Liver (tissue), 3 donors: Measurements from ENCODE around the gene NUP214.

Source experiments
- EGR1 ChIP-seq, 2 donors: IDR thresholded peaks; 2 replicates each; pipeline ENCODE4 v1.6.1; 2016 to 2018; ENCODE audit warnings: antibody characterized with exemption in 2 of 2, low read depth in 2 of 2
- FOXA1 ChIP-seq: IDR thresholded peaks from 2 replicates; pipeline ENCODE4 v1.6.1; 2016; ENCODE audit warnings: antibody characterized with exemption
- GABPA ChIP-seq, 2 donors: IDR thresholded peaks in 1 of 2; conservative IDR thresholded peaks in 1 of 2; 2 replicates each; pipeline ENCODE4 v1.6.1; 2016; ENCODE audit warnings: antibody characterized with exemption in 2 of 2, mild to moderate bottlenecking in 1 of 2, moderate library complexity in 1 of 2
- NR2F2 ChIP-seq: IDR thresholded peaks from 2 replicates; pipeline ENCODE4 v1.6.1; 2016; ENCODE audit warnings: antibody characterized with exemption
- TF ChIP-seq, protein P1 (sequence below): fragments of 150-350 bp; IDR thresholded peaks from 2 replicates; pipeline ENCODE4 v1.5.1; 2017; ENCODE audit warnings: improper control_type of control experiment, low read depth, low read length; ENCODE audit not compliant: missing input control
- TF ChIP-seq, protein P2 (sequence below): IDR thresholded peaks from 2 replicates; pipeline ENCODE4 v1.6.1; 2016; ENCODE audit warnings: antibody characterized with exemption
- donor health status: healthy.
- donor health status: healthy.

DNA sequence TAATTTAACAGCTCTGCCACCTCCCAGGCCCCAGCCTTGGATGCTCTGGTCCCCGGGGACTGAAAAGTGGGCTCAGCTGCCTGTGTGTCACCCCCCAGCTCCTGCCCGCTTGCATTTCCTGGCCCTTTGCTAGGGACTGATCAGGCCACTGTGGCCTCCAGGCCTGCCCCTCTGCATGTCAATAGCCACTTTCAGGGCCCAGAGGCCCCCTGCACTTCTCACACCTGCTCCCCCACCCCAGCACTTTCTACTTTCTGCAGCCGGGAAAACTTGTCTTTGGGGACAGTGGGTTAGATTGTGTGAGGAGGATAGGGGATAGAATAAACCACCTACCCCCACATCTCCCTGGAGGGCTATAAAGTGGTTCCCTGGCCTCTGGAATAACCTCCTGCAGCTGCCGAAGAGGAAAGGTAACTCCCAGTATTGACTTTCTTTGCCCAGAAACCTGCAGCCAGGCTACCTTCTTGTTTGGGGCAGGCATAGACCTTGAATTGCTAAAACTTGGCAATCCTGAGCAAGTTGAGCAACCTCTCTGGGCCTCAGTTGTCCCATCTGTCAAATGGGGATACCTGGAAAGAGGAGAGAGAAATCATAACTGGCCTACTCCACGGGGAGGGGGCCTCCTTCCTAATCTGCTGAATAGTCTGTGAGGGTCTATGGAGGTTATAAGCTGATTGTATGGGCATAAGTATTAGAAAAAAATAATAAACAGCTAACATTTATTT, 21.2 kb upstream of the NUP214 start:
- TF ChIP-seq FOXA1 (no peak), GABPA (IDR thresholded peaks at IDR 0.05 in 1 of 2, conservative IDR thresholded peaks at IDR 0.05 in 1 of 2) (no peak), NR2F2 (no peak), EGR1 (IDR thresholded peaks at IDR 0.05; ENCODE audit: low read depth in 2 of 2) (no peak)
- TF ChIP-seq, protein P1, sequence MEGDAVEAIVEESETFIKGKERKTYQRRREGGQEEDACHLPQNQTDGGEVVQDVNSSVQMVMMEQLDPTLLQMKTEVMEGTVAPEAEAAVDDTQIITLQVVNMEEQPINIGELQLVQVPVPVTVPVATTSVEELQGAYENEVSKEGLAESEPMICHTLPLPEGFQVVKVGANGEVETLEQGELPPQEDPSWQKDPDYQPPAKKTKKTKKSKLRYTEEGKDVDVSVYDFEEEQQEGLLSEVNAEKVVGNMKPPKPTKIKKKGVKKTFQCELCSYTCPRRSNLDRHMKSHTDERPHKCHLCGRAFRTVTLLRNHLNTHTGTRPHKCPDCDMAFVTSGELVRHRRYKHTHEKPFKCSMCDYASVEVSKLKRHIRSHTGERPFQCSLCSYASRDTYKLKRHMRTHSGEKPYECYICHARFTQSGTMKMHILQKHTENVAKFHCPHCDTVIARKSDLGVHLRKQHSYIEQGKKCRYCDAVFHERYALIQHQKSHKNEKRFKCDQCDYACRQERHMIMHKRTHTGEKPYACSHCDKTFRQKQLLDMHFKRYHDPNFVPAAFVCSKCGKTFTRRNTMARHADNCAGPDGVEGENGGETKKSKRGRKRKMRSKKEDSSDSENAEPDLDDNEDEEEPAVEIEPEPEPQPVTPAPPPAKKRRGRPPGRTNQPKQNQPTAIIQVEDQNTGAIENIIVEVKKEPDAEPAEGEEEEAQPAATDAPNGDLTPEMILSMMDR, result no peak
- TF ChIP-seq, protein P2, sequence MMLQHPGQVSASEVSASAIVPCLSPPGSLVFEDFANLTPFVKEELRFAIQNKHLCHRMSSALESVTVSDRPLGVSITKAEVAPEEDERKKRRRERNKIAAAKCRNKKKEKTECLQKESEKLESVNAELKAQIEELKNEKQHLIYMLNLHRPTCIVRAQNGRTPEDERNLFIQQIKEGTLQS, result no peak
